ENCODE measurements around the gene NTSR1.

- TF ChIP-seq EZH2 (IDR thresholded peaks at IDR 0.05; ENCODE audit: insufficient read depth, poor library complexity, severe bottlenecking), result no peak
- no peak for TF ChIP-seq EZH2phosphoT487 (IDR thresholded peaks at IDR 0.05; ENCODE audit: insufficient read depth, low read depth)
These were observed 82.9 kb downstream of the NTSR1 start for GRCh38 chr20:62791301-62792181.
